HG03558 (cell line): Measurements from ENCODE around the gene CFAP70.
"Not testable (repeated sequence)": the region's sequence is repeated elsewhere in the genome, so short reads cannot be mapped to it uniquely, and the experiment has no call there.

Experiments
- ATAC-seq: cut with Tn5 transposase; IDR thresholded peaks from one replicate; pipeline ENCODE4 v1.9.1; 2021; ENCODE audit warnings: moderate number of reproducible peaks; ENCODE audit not compliant: unreplicated experiment; ENCODE audit errors: extremely low read depth

Gene CFAP70

DNA sequence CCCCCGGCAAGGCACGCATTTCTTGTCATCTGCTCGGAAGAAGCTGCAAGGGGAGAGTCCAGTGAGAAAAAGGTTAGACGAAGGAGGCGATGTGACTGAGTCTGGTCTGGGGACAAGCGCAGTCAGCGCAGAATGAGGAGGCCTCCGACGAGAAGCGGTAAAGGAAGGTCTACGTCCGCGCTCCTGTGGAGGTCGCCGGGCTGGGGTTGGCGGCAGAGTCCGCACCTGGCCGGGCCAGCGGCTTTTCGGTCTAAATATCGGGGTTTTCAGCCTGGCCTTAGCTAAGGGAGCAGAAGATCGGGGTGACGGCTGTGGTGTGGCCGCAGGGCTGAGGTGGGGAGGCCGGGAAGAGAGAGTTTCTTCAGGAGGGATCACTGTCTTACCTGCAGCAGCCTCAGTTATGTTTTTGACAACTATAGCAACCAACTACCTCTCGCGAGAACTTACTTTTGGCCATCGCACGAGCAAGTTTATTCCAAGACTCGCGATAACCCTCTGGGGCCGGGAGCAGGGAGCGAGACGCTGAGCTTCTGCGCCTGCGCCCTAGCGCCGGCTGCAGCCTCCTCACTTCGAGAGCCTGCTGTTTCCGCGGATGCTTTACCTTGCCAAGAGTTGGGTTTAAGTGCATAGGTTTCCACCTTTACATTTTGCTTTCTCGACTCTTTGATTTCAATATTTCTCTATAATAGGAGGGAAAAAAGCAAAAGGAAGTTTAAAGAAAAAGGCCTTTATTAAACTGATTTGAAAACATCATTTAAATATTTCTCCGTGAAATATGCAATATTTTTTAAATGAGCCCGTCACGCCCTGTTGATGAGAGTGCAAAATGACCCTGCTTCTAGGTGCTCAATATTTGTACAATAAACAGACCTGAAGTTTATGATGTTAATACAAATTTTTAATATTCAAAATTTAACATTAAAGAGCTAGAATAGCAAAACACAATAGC lies at the start of gene CFAP70:
TSS of gene CFAP70 (minus strand) at position 534 of the 949 bp plus-strand sequence. CDS start 4,068 bp downstream, outside the sequence.
- peak; percentile 71 for ATAC-seq

DNA sequence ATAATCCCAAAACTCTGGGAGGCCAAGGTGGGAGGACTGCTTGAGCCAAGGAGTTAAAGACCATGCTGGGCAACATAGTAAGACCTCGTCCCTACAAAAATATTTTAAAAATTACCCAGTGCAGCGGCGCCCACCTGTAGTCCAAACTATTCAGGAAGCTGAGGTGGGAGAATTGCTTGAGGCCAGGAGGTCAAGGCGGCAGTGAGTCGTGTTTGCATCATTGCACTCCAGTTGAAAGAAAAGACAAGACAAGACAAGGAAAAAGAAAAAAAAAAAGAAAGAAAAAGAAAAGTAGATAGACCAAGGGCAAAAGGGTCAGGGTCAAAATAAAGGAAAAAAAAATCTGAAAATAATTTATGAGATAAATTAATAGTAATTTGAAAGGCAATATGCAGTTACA lies 49.4 kb upstream of the CFAP70 start:
- no peak for ATAC-seq

DNA sequence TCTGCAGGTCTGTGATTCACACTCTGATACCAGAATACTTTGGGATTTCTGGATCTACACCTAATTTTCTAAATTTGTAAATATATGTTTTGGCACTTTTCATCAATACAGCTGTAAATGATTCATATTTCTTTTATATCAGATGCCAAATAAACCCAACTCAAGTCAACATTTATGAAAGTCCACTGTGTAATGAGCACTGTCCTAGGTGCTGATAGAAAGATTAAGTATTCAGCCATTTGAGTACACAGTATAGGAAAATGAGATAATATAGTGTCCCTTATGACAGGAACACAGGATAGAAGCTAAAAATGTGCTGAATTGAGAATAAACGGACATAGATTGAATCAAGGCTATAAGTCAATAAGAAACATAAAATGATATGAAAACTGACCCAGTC lies 48.8 kb upstream of the CFAP70 start:
- ATAC-seq, result no peak

DNA sequence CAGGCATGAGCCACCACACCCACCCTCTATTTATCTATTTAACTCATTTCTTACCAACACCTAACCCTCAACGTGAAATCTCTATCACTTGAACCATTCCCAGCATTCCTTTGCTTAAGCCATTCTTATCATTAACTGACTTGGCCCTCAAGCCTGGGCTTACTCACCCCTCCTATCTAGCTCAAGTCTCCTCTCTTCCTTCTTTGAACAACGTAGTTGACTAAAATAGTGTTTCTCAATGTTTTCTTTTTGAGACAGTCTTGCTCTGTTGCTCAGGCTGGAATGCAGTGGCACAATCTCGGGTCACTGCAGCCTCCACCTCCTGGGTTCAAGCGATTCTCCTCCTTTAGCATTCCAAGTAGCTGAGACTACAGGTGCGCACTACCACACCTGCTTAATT lies 48.2 kb upstream of the CFAP70 start:
- ATAC-seq, result no peak

GRCh38 chr10:73405556-73405955 lies 46.9 kb upstream of the CFAP70 start:
- ATAC-seq, result no peak

GRCh38 chr10:73404690-73405089 lies 46.0 kb upstream of the CFAP70 start:
- no peak for ATAC-seq

DNA sequence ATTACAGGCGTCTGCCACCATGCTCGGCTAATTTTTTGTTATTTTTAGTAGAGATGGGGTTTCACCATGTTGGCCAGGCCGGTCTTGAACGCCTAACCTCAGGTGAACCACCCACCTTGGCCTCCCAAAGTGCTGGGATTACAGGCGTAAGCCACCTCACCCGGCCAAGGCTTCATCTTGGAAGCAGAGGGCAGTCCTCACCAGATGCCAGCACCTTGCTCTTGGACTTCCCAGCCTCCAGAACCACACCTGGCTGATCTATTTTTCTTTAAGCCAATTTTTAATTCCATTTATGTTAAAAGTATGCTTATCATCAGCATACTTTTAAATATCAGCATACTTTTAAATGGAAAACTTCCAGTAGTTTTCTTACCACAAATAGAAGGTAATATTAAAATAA lies 43.0 kb upstream of the CFAP70 start:
- no peak for ATAC-seq

DNA sequence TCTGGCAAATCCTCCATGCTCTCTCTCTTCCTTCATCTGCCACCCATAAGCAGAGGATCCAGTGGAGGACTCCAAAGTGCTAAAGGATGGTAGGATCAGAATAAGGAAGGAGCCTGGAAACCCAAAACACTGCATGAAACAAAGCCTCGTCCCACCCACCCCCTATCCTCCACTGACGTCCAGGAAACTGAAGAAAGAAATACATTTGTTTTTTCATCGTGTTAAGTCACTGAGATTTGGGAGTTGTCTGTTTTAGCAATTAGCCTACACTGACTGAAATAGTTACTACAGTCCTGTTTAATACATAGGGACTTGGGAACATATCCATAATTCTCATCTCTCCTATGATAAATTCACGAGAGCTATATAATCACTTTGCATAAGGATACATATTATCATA lies 40.4 kb upstream of the CFAP70 start:
- no peak for ATAC-seq

GRCh38 chr10:73398024-73398423 lies 39.4 kb upstream of the CFAP70 start:
- ATAC-seq, result no peak

- ATAC-seq, result not testable (repeated sequence)
These were observed 35.7 kb upstream of the CFAP70 start for GRCh38 chr10:73394325-73394724.

GRCh38 chr10:73388228-73388627 lies 29.6 kb upstream of the CFAP70 start:
- no peak for ATAC-seq

DNA sequence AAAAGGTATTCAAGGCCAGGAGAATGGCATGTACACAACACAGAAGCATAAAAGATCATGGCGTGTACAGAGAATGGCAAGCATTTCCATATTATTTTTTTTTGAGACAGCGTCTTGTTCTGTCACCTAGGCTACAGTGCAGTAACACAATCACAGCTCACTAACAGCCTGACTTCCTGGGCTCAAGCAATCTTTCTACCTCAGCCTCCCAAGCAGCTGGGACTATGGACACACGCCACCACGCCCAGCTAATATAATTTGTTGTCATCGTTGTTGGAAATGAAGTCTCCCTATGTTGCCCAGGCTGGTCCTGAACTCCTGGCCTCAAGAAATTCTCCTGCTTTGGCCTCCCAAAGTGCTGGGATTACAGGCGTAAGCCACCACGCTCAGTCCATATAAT lies 27.9 kb upstream of the CFAP70 start:
- no peak for ATAC-seq

GRCh38 chr10:73379064-73379748 lies 20.5 kb upstream of the CFAP70 start:
- ATAC-seq, result no peak

- no peak for ATAC-seq
These were observed 18.0 kb upstream of the CFAP70 start for GRCh38 chr10:73376679-73377078.

- ATAC-seq, result no peak
These were observed 9.6 kb upstream of the CFAP70 start for GRCh38 chr10:73368238-73368637.

GRCh38 chr10:73366381-73367298 lies 8.0 kb upstream of the CFAP70 start:
- no peak for ATAC-seq

GRCh38 chr10:73364964-73365363 lies 6.3 kb upstream of the CFAP70 start:
- no peak for ATAC-seq

- ATAC-seq, result no peak
These were observed 828 bp upstream of the CFAP70 start for GRCh38 chr10:73359492-73359891.

GRCh38 chr10:73357821-73358220 lies 843 bp downstream of the CFAP70 start:
- ATAC-seq, result no peak

- no peak for ATAC-seq
These were observed 1.5 kb downstream of the CFAP70 start for GRCh38 chr10:73357166-73357565.
